ENCODE results near the gene NOTUM. TPM values are rescaled to one million over a fixed set of nuclear protein-coding genes. Genes with fewer than 3 reads are reported as not detected.

Gene NOTUM
- total RNA-seq, 1 donor from 2014 or later, result 1.7 TPM

GRCh38 chr17:81960130-81960958 lies 643 bp downstream of the NOTUM start:
- no peak for DNase-seq (ENCODE audit: low read depth)
- Mint-ChIP-seq H3K9me3 (ENCODE audit: unreplicated experiment) (peaks cover 2% of the 10 kb centered on the region), H3K27me3 (ENCODE audit: low read depth, unreplicated experiment) (peaks cover 35% of the 10 kb centered on the region), H3K36me3 (ENCODE audit: low read depth, unreplicated experiment) (no peaks in the 10 kb centered on the region), H3K4me1 (ENCODE audit: low read depth, unreplicated experiment) (peaks cover 3% of the 10 kb centered on the region), H3K4me3 (ENCODE audit: unreplicated experiment) (no peak overlapping the region), H3K27ac (ENCODE audit: unreplicated experiment) (no peak overlapping the region)
- Histone ChIP-seq H3K79me2 (ENCODE audit: insufficient read depth, low read length) (no peaks in the 10 kb centered on the region), H3K9ac (ENCODE audit: low read length) (no peak overlapping the region), H3K9me3 (ENCODE audit: insufficient read depth, low read depth, low read length) (no peaks in the 10 kb centered on the region), H3K27me3 (ENCODE audit: insufficient read depth, low read length) (peaks cover 44% of the 10 kb centered on the region), H3K4me3 (ENCODE audit: insufficient read depth, low read depth, low read length) (no peak overlapping the region), H2AFZ (ENCODE audit: low read depth, low read length) (peak overlapping the region; percentile 10), H3K4me2 (ENCODE audit: low read length) (peak overlapping the region; percentile 55), H3K36me3 (ENCODE audit: insufficient read depth, low read length) (no peaks in the 10 kb centered on the region), H3K27ac (ENCODE audit: low read depth, low read length) (no peak overlapping the region), H3K4me1 (ENCODE audit: insufficient read depth, low read length) (no peaks in the 10 kb centered on the region), H4K20me1 (ENCODE audit: insufficient read depth, low read length) (peaks cover 7% of the 10 kb centered on the region)
- TF ChIP-seq EZH2 (IDR thresholded peaks at IDR 0.05; ENCODE audit: insufficient read depth, low read length), result peak; percentile 100
- TF ChIP-seq, protein P1, sequence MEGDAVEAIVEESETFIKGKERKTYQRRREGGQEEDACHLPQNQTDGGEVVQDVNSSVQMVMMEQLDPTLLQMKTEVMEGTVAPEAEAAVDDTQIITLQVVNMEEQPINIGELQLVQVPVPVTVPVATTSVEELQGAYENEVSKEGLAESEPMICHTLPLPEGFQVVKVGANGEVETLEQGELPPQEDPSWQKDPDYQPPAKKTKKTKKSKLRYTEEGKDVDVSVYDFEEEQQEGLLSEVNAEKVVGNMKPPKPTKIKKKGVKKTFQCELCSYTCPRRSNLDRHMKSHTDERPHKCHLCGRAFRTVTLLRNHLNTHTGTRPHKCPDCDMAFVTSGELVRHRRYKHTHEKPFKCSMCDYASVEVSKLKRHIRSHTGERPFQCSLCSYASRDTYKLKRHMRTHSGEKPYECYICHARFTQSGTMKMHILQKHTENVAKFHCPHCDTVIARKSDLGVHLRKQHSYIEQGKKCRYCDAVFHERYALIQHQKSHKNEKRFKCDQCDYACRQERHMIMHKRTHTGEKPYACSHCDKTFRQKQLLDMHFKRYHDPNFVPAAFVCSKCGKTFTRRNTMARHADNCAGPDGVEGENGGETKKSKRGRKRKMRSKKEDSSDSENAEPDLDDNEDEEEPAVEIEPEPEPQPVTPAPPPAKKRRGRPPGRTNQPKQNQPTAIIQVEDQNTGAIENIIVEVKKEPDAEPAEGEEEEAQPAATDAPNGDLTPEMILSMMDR (IDR thresholded peaks at IDR 0.05; ENCODE audit: insufficient read depth, low read depth, low read length), result no peak
- FAIRE-seq, result no peak

DNA sequence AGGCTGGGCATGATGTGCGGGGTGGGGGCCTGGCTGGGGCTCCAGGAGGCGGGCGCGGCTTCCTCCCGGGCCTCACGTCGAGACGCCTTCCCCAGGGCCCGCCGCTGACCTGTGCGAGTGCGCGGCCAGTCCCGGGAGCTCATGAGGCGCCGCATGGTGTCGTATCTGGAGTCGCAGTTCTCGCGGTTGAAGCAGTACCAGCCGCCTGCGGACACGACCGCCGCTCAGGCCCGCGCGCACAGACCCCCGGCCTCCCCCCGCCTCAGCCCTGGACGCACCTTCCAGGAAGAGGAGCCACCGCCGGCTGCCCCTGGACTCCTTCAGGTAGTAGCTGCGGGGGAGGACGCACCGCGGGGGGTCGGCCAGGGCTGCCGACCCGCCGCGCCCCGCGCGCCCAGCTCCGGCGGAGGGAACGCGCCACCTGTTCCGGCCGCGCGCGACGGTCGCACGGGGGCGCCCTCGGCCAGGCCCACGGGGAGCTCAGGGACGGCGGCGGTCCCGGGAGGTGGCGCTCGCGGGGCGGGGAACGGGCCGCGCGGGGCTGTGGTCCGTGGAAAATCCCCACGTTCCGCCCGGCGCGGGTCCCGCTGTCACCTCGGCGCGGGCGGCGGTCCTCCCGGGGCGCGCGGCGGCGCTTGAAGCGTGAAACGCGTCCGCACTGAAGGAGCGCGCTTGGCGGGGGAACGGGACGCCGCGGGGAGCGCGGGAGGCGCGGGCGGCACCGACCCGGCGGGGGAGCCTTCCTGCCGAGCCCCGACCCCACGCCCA lies 1.4 kb downstream of the NOTUM start:
- no peak overlapping the region for H3K27ac ChIP-seq (ENCODE audit: low read depth, low read length)
- peaks cover 7% of the 10 kb centered on the region for H4K20me1 ChIP-seq (ENCODE audit: insufficient read depth, low read length)
- DNase-seq (ENCODE audit: low read depth) (no peak), FAIRE-seq (no peak)
- no peak overlapping the region for H3K4me3 ChIP-seq (ENCODE audit: insufficient read depth, low read depth, low read length)
- H3K36me3 Mint-ChIP-seq (ENCODE audit: low read depth, unreplicated experiment), result no peaks in the 10 kb centered on the region
- H3K79me2 ChIP-seq (ENCODE audit: insufficient read depth, low read length), result no peaks in the 10 kb centered on the region
- peaks cover 2% of the 10 kb centered on the region for H3K9me3 Mint-ChIP-seq (ENCODE audit: unreplicated experiment)
- peak overlapping the region; percentile 55 for H3K4me2 ChIP-seq (ENCODE audit: low read length)
- H3K27me3 ChIP-seq (ENCODE audit: insufficient read depth, low read length), result peaks cover 42% of the 10 kb centered on the region
- H3K36me3 ChIP-seq (ENCODE audit: insufficient read depth, low read length), result no peaks in the 10 kb centered on the region
- peak overlapping the region; percentile 10 for H2AFZ ChIP-seq (ENCODE audit: low read depth, low read length)
- H3K27me3 Mint-ChIP-seq (ENCODE audit: low read depth, unreplicated experiment), result peaks cover 37% of the 10 kb centered on the region
- peaks cover 3% of the 10 kb centered on the region for H3K4me1 Mint-ChIP-seq (ENCODE audit: low read depth, unreplicated experiment)
- no peak overlapping the region for H3K27ac Mint-ChIP-seq (ENCODE audit: unreplicated experiment)
- no peak overlapping the region for H3K4me3 Mint-ChIP-seq (ENCODE audit: unreplicated experiment)
- H3K9ac ChIP-seq (ENCODE audit: low read length), result no peak overlapping the region
- H3K9me3 ChIP-seq (ENCODE audit: insufficient read depth, low read depth, low read length), result no peaks in the 10 kb centered on the region
- TF ChIP-seq EZH2 (IDR thresholded peaks at IDR 0.05; ENCODE audit: insufficient read depth, low read length), result no peak
- TF ChIP-seq, protein P1 (IDR thresholded peaks at IDR 0.05; ENCODE audit: insufficient read depth, low read depth, low read length), result no peak
- no peaks in the 10 kb centered on the region for H3K4me1 ChIP-seq (ENCODE audit: insufficient read depth, low read length)
